ENCODE measurements around the gene PDZD8. TPM values are rescaled to one million over a fixed set of nuclear protein-coding genes. Genes with fewer than 3 reads are reported as not detected.

Gene PDZD8
- total RNA-seq, 4 donors from 2014 or later = 28.6 to 54.3 (median 34.8) TPM

DNA sequence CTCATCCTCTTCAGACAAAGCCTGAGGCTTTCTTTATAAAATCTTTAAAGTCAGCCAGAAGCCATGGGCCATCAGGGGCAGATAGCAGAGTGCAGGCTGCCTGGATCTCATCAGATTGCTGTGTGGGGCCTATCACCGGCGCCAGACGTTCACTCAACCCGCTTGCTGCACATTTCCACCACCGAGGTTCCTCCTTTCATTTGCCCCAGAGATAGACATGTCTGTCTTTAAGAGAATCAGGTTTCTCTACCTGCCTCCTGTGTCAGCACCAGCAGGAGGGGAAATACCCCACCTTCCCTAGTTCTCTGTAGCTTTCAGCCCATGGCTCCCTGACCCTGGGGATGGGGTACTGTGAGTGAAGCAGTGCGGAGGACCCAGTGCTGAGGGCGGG is 112.3 kb downstream of the PDZD8 start:
- TF ChIP-seq, protein P1, sequence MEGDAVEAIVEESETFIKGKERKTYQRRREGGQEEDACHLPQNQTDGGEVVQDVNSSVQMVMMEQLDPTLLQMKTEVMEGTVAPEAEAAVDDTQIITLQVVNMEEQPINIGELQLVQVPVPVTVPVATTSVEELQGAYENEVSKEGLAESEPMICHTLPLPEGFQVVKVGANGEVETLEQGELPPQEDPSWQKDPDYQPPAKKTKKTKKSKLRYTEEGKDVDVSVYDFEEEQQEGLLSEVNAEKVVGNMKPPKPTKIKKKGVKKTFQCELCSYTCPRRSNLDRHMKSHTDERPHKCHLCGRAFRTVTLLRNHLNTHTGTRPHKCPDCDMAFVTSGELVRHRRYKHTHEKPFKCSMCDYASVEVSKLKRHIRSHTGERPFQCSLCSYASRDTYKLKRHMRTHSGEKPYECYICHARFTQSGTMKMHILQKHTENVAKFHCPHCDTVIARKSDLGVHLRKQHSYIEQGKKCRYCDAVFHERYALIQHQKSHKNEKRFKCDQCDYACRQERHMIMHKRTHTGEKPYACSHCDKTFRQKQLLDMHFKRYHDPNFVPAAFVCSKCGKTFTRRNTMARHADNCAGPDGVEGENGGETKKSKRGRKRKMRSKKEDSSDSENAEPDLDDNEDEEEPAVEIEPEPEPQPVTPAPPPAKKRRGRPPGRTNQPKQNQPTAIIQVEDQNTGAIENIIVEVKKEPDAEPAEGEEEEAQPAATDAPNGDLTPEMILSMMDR (IDR thresholded peaks at IDR 0.05; ENCODE audit: low read depth) = no peak

DNA sequence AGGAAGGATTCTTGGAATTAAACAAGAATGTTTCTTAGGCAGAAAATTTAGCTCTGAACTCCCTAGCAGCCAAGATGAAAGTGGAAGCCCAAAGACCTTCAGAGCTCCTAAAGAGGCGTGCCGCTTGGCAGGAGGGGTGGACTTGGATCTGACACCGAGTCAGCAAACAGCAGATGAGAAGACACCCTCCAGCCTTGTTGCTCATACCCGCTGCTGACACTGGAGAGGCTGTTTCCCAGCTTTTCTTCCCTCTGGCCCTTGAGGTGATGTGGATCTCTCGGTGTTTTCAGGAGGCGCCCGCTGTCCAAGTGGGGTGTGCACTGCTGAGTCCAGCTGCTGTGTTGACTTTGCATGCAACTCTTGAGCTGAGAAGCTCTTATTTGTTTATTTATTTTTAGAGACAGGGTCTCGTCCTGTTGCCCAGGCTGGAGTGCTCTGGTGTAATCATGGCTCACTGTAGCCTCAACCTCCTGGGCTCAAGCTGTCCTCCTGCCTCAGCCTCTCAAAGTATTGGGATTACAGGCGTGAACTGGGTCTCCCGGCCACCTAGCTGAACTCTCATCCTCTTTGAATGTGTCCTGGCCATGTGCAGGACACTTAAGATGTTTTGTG is 112.8 kb downstream of the PDZD8 start:
- TF ChIP-seq, protein P1 (IDR thresholded peaks at IDR 0.05; ENCODE audit: low read depth) = no peak

DNA sequence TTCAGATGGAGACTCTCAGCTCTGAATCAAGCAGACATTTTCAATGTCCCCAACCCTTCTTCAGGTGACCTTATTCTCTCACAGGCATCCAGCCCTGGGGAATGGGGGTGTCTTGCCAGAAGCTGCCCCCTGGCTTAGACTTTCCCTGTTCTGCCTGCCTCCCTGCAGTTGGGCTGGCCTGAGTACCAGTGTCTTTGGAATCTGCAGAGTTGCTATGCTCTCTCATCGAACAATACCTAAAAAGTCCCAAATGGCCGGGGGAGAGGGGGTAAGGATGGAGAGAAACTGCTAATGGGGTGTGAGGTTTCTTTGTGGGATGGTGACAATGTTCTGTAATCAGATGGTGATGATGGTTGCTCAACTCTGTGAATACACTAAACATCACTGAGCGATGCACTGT is 113.7 kb downstream of the PDZD8 start:
- TF ChIP-seq, protein P1 (IDR thresholded peaks at IDR 0.05; ENCODE audit: low read depth) = no peak

DNA sequence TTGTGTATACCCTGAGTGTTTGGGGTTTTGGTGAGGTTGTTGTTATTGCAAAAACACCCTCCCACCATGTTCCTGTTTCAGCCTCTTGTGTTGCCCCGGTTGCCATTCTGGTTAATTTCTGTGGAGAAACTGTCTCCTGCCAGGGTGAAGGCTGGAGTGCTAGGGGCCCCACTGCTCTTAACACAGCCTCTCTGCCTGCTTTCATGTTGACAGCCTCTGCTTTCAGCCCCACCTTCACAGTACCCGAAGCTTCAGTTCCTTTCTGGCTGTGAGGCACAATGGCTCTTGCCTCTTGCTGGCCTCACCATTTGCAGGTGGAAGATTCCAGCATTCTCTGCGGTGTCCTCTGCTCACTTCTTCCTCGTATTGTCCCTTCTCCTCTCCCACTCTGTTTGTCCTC is 115.2 kb downstream of the PDZD8 start:
- TF ChIP-seq, protein P1 (IDR thresholded peaks at IDR 0.05; ENCODE audit: low read depth) = no peak

DNA sequence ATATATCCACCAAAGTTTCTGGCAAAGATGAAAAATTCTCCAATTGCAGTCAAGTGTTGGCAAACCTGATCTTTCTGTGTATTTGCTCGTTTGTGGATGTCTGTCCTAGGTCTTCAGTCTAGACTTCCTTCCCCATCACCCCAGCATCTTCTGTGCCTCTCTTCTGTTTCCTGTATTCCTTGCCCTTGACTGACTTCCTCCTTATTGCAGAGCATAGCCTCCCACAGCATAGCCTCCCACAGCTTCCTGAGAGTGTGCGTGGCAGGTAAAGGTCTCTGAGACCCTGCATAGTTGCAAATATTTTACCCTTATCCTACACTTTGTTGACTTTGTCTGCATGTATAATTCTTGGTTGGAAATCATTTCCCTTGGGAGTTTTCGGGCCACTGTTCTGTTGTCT is 116.0 kb downstream of the PDZD8 start:
- TF ChIP-seq, protein P1 (IDR thresholded peaks at IDR 0.05; ENCODE audit: low read depth) = no peak

DNA sequence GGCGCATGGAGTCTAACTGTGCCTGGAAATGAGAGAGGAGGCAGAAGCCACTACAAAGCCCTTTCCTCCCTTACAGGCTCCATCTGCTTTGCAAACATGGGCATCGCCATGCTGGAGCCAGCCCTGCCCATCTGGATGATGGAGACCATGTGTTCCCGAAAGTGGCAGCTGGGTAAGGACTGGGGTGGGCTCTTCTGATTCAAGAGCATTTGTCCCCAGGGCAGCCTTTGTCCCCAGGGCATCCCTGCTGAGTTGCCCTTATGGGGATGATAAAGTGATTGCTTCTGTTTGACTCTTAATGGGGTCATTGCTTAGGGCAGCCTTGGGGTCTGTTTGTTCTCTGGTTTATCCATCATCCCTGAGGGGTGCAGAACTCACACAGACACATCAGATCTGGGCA is 117.5 kb downstream of the PDZD8 start:
- TF ChIP-seq, protein P1 (IDR thresholded peaks at IDR 0.05; ENCODE audit: low read depth) = no peak

DNA sequence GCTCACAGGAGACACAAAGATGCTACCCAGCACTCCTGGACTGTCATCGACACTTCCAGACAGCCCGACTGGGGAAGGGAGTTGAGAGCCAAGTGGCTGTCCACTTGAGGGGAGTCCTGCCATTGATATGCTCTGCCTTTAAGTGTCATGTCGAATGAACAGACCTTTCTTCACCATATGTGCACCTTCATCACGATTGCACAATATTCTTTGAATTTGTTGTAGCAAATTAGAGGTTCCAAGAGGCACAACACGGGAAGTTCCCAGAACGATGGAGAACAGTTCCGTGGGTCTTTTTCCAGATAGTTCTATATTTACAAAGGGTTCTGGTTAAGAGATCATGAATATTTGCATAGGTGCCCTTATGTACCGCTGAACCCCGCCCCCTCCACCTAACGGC is 118.3 kb downstream of the PDZD8 start:
- TF ChIP-seq, protein P1 (IDR thresholded peaks at IDR 0.05; ENCODE audit: low read depth) = no peak

All from subcutaneous adipose tissue (tissue), 4 donors.